Measurements from ENCODE around the gene TMCO6.
"Not testable (repeated sequence)": the region's sequence is repeated elsewhere in the genome, so short reads cannot be mapped to it uniquely, and the experiment has no call there.

TMCO6 gene

DNA sequence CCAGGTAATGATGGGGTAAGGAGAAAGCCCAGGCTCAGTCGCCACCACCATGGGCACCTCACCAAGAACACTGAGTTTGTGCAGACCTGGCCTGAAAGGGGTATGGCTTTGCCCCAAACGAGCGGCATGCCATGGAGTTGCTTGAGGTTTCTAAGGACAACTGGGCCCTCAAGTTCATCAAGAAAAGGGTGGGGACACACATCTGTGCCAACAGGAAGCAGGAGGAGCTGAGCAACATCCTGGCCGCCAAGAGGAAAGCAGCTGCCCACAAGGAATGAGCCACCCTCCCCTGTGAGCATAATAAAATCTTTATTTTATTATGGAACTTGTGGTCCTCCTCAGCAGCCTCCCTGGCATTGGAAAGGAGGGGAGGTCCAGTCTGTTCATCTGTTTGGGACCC is 30.1 kb upstream of the TMCO6 start:
- no peak for TF ChIP-seq CTCF (IDR thresholded peaks at IDR 0.05; ENCODE audit: low read depth, low read length, missing control alignments)

GRCh38 chr5:140611020-140611521 is 28.2 kb upstream of the TMCO6 start:
- DNase-seq (ENCODE audit: extremely low read depth, low read depth) = no peak
- H3K4me3 ChIP-seq (replicated peaks; ENCODE audit: low read depth, low read length) = no peak overlapping the region
- TF ChIP-seq CTCF (IDR thresholded peaks at IDR 0.05; ENCODE audit: low read depth, low read length, missing control alignments) = no peak

More for the DNA sequence above, 30.1 kb upstream of the TMCO6 start:
- no peak overlapping the region for H3K4me3 ChIP-seq (replicated peaks; ENCODE audit: low read depth, low read length)
- DNase-seq (ENCODE audit: extremely low read depth, low read depth) = no peak

- no peak for DNase-seq (ENCODE audit: extremely low read depth, low read depth)
- no peak overlapping the region for H3K4me3 ChIP-seq (replicated peaks; ENCODE audit: low read depth, low read length)
- TF ChIP-seq CTCF (IDR thresholded peaks at IDR 0.05; ENCODE audit: low read depth, low read length, missing control alignments) = no peak
Observed at GRCh38 chr5:140622301-140622700, 16.9 kb upstream of the TMCO6 start.

GRCh38 chr5:140623061-140623460 is 16.2 kb upstream of the TMCO6 start:
- not testable (repeated sequence) for H3K4me3 ChIP-seq (replicated peaks; ENCODE audit: low read depth, low read length); DNase-seq (ENCODE audit: extremely low read depth, low read depth)

GRCh38 chr5:140624886-140625285 is 14.4 kb upstream of the TMCO6 start:
- not testable (repeated sequence) for DNase-seq (ENCODE audit: extremely low read depth, low read depth)

DNA sequence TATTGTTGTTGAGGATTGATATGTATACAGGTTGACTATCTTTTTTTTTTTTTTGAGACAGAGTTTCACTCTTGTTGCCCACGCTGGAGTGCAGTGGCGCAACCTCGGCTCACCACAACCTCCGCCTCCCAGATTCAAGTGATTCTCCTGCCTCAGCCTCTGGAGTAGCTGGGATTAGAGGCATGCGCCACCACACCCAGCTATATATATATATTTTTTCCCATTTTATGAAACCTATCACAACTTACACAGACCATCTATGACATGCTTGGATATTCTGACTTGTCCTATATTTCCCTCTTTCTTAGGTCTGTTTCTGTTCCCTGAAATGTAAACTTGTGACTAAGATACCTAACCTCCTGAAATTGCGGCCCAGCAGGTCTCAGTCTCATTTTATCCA is 11.3 kb upstream of the TMCO6 start:
- no peak for TF ChIP-seq CTCF (IDR thresholded peaks at IDR 0.05; ENCODE audit: low read depth, low read length, missing control alignments)
- no peak overlapping the region for H3K4me3 ChIP-seq (replicated peaks; ENCODE audit: low read depth, low read length)
- DNase-seq (ENCODE audit: extremely low read depth, low read depth) = no peak

More at GRCh38 chr5:140624886-140625285, 14.4 kb upstream of the TMCO6 start:
- not testable (repeated sequence) for H3K4me3 ChIP-seq (replicated peaks; ENCODE audit: low read depth, low read length)

- no peak for DNase-seq (ENCODE audit: extremely low read depth, low read depth)
- no peak for TF ChIP-seq CTCF (IDR thresholded peaks at IDR 0.05; ENCODE audit: low read depth, low read length, missing control alignments)
- H3K4me3 ChIP-seq (replicated peaks; ENCODE audit: low read depth, low read length) = no peak overlapping the region
Observed at GRCh38 chr5:140628711-140629110, 10.5 kb upstream of the TMCO6 start.

GRCh38 chr5:140630292-140631035 is 8.8 kb upstream of the TMCO6 start:
- DNase-seq (ENCODE audit: extremely low read depth, low read depth) = no peak
- no peak overlapping the region for H3K4me3 ChIP-seq (replicated peaks; ENCODE audit: low read depth, low read length)
- TF ChIP-seq CTCF (IDR thresholded peaks at IDR 0.05; ENCODE audit: low read depth, low read length, missing control alignments) = no peak
